HL-60/S4 treated with retinoic acid at 250 ng/mL for 4 days and 3 days (cell line): ENCODE measurements around the gene CDH19.

Experiments used
- in situ Hi-C: fragments of 300-500 bp; cut with MboI; formaldehyde crosslinking; loops from 2 replicates; pipeline ENCODE4 v1.7.0; 2022; ENCODE audit warnings: low sequenced_read_pairs

The CDH19 gene

GRCh38 chr18:66571845-66572244 lies 32.0 kb downstream of the CDH19 start:
- in situ Hi-C loops: no loop called here

GRCh38 chr18:66566616-66567015 lies 37.3 kb downstream of the CDH19 start:
- in situ Hi-C loops: no loop called here

- in situ Hi-C loops: no loop called here
Observed at GRCh38 chr18:66564236-66564635, 39.7 kb downstream of the CDH19 start.

- in situ Hi-C loops: no loop called here
Observed at GRCh38 chr18:66562279-66562678, 41.6 kb downstream of the CDH19 start.

GRCh38 chr18:66560094-66560493 lies 43.8 kb downstream of the CDH19 start:
- in situ Hi-C loops: no loop called here

GRCh38 chr18:66558773-66559172 lies 45.1 kb downstream of the CDH19 start:
- in situ Hi-C loops: no loop called here

- in situ Hi-C loops: no loop called here
Observed at GRCh38 chr18:66557091-66557490, 46.8 kb downstream of the CDH19 start.

- in situ Hi-C loops: no loop called here
Observed at GRCh38 chr18:66555585-66555984, 48.3 kb downstream of the CDH19 start.

GRCh38 chr18:66553824-66554223 lies 50.1 kb downstream of the CDH19 start:
- in situ Hi-C loops: no loop called here

GRCh38 chr18:66550366-66550765 lies 53.5 kb downstream of the CDH19 start:
- in situ Hi-C loops: no loop called here

GRCh38 chr18:66548747-66549146 lies 55.1 kb downstream of the CDH19 start:
- in situ Hi-C loops: no loop called here

GRCh38 chr18:66534110-66534509 lies 69.8 kb downstream of the CDH19 start:
- in situ Hi-C loops: no loop called here

- in situ Hi-C loops: no loop called here
Observed at GRCh38 chr18:66533693-66534092, 70.2 kb downstream of the CDH19 start.

GRCh38 chr18:66523219-66523991 lies 80.5 kb downstream of the CDH19 start:
- in situ Hi-C loops: no loop called here

GRCh38 chr18:66513996-66514395 lies 89.9 kb downstream of the CDH19 start:
- in situ Hi-C loops: no loop called here

GRCh38 chr18:66511792-66512191 lies 92.1 kb downstream of the CDH19 start:
- in situ Hi-C loops: no loop called here

GRCh38 chr18:66511289-66511688 lies 92.6 kb downstream of the CDH19 start:
- in situ Hi-C loops: no loop called here

GRCh38 chr18:66510357-66511045 lies 93.4 kb downstream of the CDH19 start:
- in situ Hi-C loops: no loop called here

- in situ Hi-C loops: no loop called here
Observed at GRCh38 chr18:66508937-66509336, 95.0 kb downstream of the CDH19 start.

GRCh38 chr18:66506178-66506577 lies 97.7 kb downstream of the CDH19 start:
- in situ Hi-C loops: no loop called here

- in situ Hi-C loops: no loop called here
Observed at GRCh38 chr18:66497351-66497750, 106.5 kb downstream of the CDH19 start.

GRCh38 chr18:66495844-66496243 lies 108.0 kb downstream of the CDH19 start:
- in situ Hi-C loops: no loop called here
